IMR-90 (cell line): ENCODE data around the gene HOXC6. TPM values are rescaled to one million over a fixed set of nuclear protein-coding genes. Genes with fewer than 3 reads are reported as not detected.

Experiments used
- ATAC-seq: fragments of 200-7000 bp; cut with Tn5 transposase; 2 replicates; pipeline ENCODE4 v1.9.1; 2020; ENCODE audit warnings: low read depth, mild to moderate bottlenecking, moderate library complexity
- BruUV-seq: library from RNA; stranded (reverse); fragments of 400-500 nt; replicated peaks from 2 replicates; lab custom pipeline; 2021; lab: Mats Ljungman, UMichigan
- CTCF ChIA-PET: fragments of 300-600 bp; formaldehyde crosslinking; extraction: SDS; loops from one replicate; lab custom pipeline; 2021; ENCODE audit warnings: antibody characterized with exemption; lab: Yijun Ruan, JAX
- POLR2A ChIA-PET: fragments of 300-600 bp; sonication (Branson Sonifier 250); formaldehyde crosslinking; loops from one replicate; lab custom pipeline; 2022; ENCODE audit warnings: antibody characterized with exemption; ENCODE audit not compliant: unreplicated experiment; lab: Charles Lee
- DNase-seq: peaks from one replicate; pipeline ENCODE4 v3.0.0; 2013
- H2AFZ ChIP-seq: replicated peaks from 2 replicates; pipeline ENCODE3; 2013; ENCODE audit warnings: low read length, mild to moderate bottlenecking; ENCODE audit not compliant: poor library complexity
- H2AK5ac ChIP-seq: 2 replicates; pipeline ENCODE4 v1.6.1; 2013; ENCODE audit warnings: low read depth, low read length, inconsistent platforms
- H2AK9ac ChIP-seq: replicated peaks from 2 replicates; pipeline ENCODE3; 2013; ENCODE audit warnings: mild to moderate bottlenecking, low read depth, low read length, moderate library complexity; ENCODE audit not compliant: poor library complexity
- H2BK120ac ChIP-seq: 2 replicates; pipeline ENCODE4 v1.6.1; 2013; ENCODE audit warnings: low read depth, low read length, inconsistent platforms
- H2BK15ac ChIP-seq: 3 replicates; pipeline ENCODE4 v1.6.1; 2013; ENCODE audit warnings: low read depth, low read length, inconsistent platforms
- H2BK20ac ChIP-seq: 2 replicates; pipeline ENCODE4 v1.6.1; 2013; ENCODE audit warnings: low read depth, mild to moderate bottlenecking, inconsistent platforms, low read length, moderate library complexity
- H2BK5ac ChIP-seq: 2 replicates; pipeline ENCODE4 v1.6.1; 2013; ENCODE audit warnings: mild to moderate bottlenecking, low read depth, low read length, inconsistent platforms; ENCODE audit not compliant: poor library complexity, severe bottlenecking
- H3K14ac ChIP-seq: replicated peaks from 2 replicates; pipeline ENCODE4 v1.6.1; 2013; ENCODE audit warnings: low read depth, low read length, inconsistent platforms
- H3K18ac ChIP-seq: 2 replicates; pipeline ENCODE4 v1.6.1; 2013; ENCODE audit warnings: low read depth, low read length, control low read depth
- H3K23ac ChIP-seq: 2 replicates; pipeline ENCODE4 v1.6.1; 2013; ENCODE audit warnings: low read depth, low read length, inconsistent platforms
- H3K27ac ChIP-seq: 2 replicates; pipeline ENCODE4 v1.5.1; 2013; ENCODE audit warnings: mild to moderate bottlenecking, control low read depth, low read length; ENCODE audit not compliant: insufficient read depth
- H3K27me3 ChIP-seq: 2 replicates; pipeline ENCODE4 v1.6.1; 2013; ENCODE audit warnings: low read length; ENCODE audit not compliant: control insufficient read depth, insufficient read depth
- H3K36me3 ChIP-seq: 2 replicates; pipeline ENCODE4 v1.6.1; 2013; ENCODE audit warnings: low read length, mixed read lengths; ENCODE audit not compliant: control insufficient read depth, insufficient read depth
- H3K4ac ChIP-seq: 2 replicates; pipeline ENCODE4 v1.6.1; 2013; ENCODE audit warnings: low read depth, low read length, inconsistent platforms
- H3K4me1 ChIP-seq: 2 replicates; pipeline ENCODE4 v1.6.1; 2013; ENCODE audit warnings: low read length, mixed read lengths; ENCODE audit not compliant: control insufficient read depth, insufficient read depth
- H3K4me2 ChIP-seq: 2 replicates; pipeline ENCODE4 v1.6.1; 2013; ENCODE audit warnings: low read depth, mild to moderate bottlenecking, control low read depth, low read length, moderate library complexity
- H3K4me3 ChIP-seq: 2 replicates; pipeline ENCODE4 v1.5.1; 2013; ENCODE audit warnings: low read depth, mild to moderate bottlenecking, control low read depth, low read length, moderate library complexity; ENCODE audit not compliant: insufficient read depth
- H3K56ac ChIP-seq: 2 replicates; pipeline ENCODE4 v1.6.1; 2013; ENCODE audit warnings: low read length, inconsistent platforms; ENCODE audit not compliant: insufficient read depth; ENCODE audit errors: extremely low read depth
- H3K79me1 ChIP-seq, 2 experiments: 2 replicates each; pipeline ENCODE4 v1.6.1; 2013; ENCODE audit warnings: low read length in 2 of 2, inconsistent platforms in 1 of 2, low read depth in 1 of 2
- H3K9ac ChIP-seq: 2 replicates; pipeline ENCODE4 v1.6.1; 2013; ENCODE audit warnings: low read depth, low read length, control low read depth
- H3K9me1 ChIP-seq: 2 replicates; pipeline ENCODE4 v1.6.1; 2013; ENCODE audit warnings: low read length, inconsistent platforms; ENCODE audit not compliant: insufficient read depth
- H3K9me3 ChIP-seq: 2 replicates; pipeline ENCODE4 v1.6.1; 2013; ENCODE audit warnings: low read length; ENCODE audit not compliant: control insufficient read depth, insufficient read depth
- H4K20me1 ChIP-seq: 2 replicates; pipeline ENCODE4 v1.6.1; 2013; ENCODE audit warnings: low read length, inconsistent platforms; ENCODE audit not compliant: insufficient read depth
- H4K5ac ChIP-seq: 2 replicates; pipeline ENCODE4 v1.6.1; 2013; ENCODE audit warnings: mild to moderate bottlenecking, low read depth, low read length, control low read depth
- H4K8ac ChIP-seq, 2 experiments: 2 replicates each; pipeline ENCODE4 v1.6.1; 2013; ENCODE audit warnings: low read depth in 2 of 2, low read length in 2 of 2, control low read depth in 1 of 2, inconsistent platforms in 1 of 2
- H4K91ac ChIP-seq: 2 replicates; pipeline ENCODE4 v1.6.1; 2013; ENCODE audit warnings: low read depth, low read length, inconsistent platforms; ENCODE audit not compliant: insufficient read depth
- CEBPB ChIP-seq: IDR thresholded peaks from 2 replicates; pipeline ENCODE4 v1.6.1; 2012; ENCODE audit warnings: low read depth, low read length, improper control_type of control experiment
- CHD1 ChIP-seq: IDR thresholded peaks from 2 replicates; pipeline ENCODE4 v1.6.1; 2012; ENCODE audit warnings: low read depth, low read length, improper control_type of control experiment
- ELK1 ChIP-seq: fragments of 150-350 bp; IDR thresholded peaks from 2 replicates; pipeline ENCODE4 v1.6.1; 2016; ENCODE audit warnings: low read depth, mild to moderate bottlenecking, low read length, moderate library complexity, borderline replicate concordance
- FOS ChIP-seq: fragments of 150-350 bp; IDR thresholded peaks from 2 replicates; pipeline ENCODE4 v1.6.1; 2016; ENCODE audit warnings: low read depth, low read length
- MAFK ChIP-seq: IDR thresholded peaks from 2 replicates; pipeline ENCODE4 v1.6.1; 2012; ENCODE audit warnings: low read depth, low read length, improper control_type of control experiment
- MAZ ChIP-seq: IDR thresholded peaks from 2 replicates; pipeline ENCODE4 v1.6.1; 2012; ENCODE audit warnings: low read depth, mild to moderate bottlenecking, low read length, improper control_type of control experiment, moderate library complexity, borderline replicate concordance
- MXI1 ChIP-seq: IDR thresholded peaks from 2 replicates; pipeline ENCODE4 v1.6.1; 2012; ENCODE audit warnings: low read depth, mild to moderate bottlenecking, low read length, moderate library complexity, borderline replicate concordance
- NFE2L2 ChIP-seq: fragments of 150-350 bp; IDR thresholded peaks from 2 replicates; pipeline ENCODE4 v1.6.1; 2016; ENCODE audit warnings: low read depth, mild to moderate bottlenecking, low read length
- POLR2A ChIP-seq: IDR thresholded peaks from 2 replicates; pipeline ENCODE4 v1.6.1; 2012; ENCODE audit warnings: mild to moderate bottlenecking, low read depth, low read length
- RAD21 ChIP-seq: IDR thresholded peaks from 2 replicates; pipeline ENCODE4 v1.6.1; 2012; ENCODE audit warnings: low read length, improper control_type of control experiment
- RCOR1 ChIP-seq: IDR thresholded peaks from 2 replicates; pipeline ENCODE4 v1.6.1; 2012; ENCODE audit warnings: mild to moderate bottlenecking, low read length, improper control_type of control experiment; ENCODE audit not compliant: insufficient replicate concordance
- RFX5 ChIP-seq: IDR thresholded peaks from 2 replicates; pipeline ENCODE4 v1.8.0; 2012; ENCODE audit warnings: low read depth, mild to moderate bottlenecking, low read length, moderate library complexity
- SMC3 ChIP-seq: fragments of 150-350 bp; IDR thresholded peaks from 2 replicates; pipeline ENCODE4 v1.6.1; 2016; ENCODE audit warnings: low read depth, mild to moderate bottlenecking, antibody characterized with exemption, low read length, moderate library complexity
- USF2 ChIP-seq: fragments of 150-350 bp; IDR thresholded peaks from 2 replicates; pipeline ENCODE4 v1.6.1; 2017; ENCODE audit warnings: mild to moderate bottlenecking, antibody characterized with exemption, low read length, low read depth
- WGBS, 2 experiments: methylation state at CpG; one replicate each; pipeline versions ENCODE4 v1.1.5 to v1.1.7; 2013; ENCODE audit warnings: missing lambda C conversion rate in 2 of 2; ENCODE audit not compliant: insufficient read length in 1 of 2; ENCODE audit errors: extremely low coverage in 2 of 2; 5-methylcytosine and 5-hydroxymethylcytosine counted together
- dilution Hi-C: fragments of 300-500 bp; cut with HindIII; formaldehyde crosslinking; loops from one replicate; pipeline ENCODE4 v1.14.3; 2018; ENCODE audit warnings: low sequenced_read_pairs; ENCODE audit not compliant: unreplicated experiment
- in situ Hi-C: fragments of 300-500 bp; cut with MboI; formaldehyde crosslinking; loops from 3 replicates; pipeline ENCODE4 v1.14.3; 2019; ENCODE audit warnings: low sequenced_read_pairs, inconsistent platforms, mixed read lengths
- intact Hi-C: fragments of 100-400 bp; cut with micrococcal nuclease; formaldehyde crosslinking; loops from 2 replicates; pipeline ENCODE4 v1.10.0; 2022
- polyA plus RNA-seq, 3 experiments: library from polyadenylated mRNA; depleted of rRNA; stranded (reverse); fragments of >200 nt; gene quantifications; 2 replicates each; pipeline ENCODE4 v1.2.3, GENCODE V29; 2012; ENCODE audit warnings: low replicate concordance in 1 of 3
- total RNA-seq: library from RNA; depleted of rRNA; stranded (reverse); fragments of >200 nt; gene quantifications from 2 replicates; pipeline ENCODE4 v1.2.3, GENCODE V29; 2012

HOXC6 gene
- total and polyA plus RNA-seq, 2 of the 4 experiments (the other 2 are of a cell fraction) = 1.1 TPM; not detected in 1

DNA sequence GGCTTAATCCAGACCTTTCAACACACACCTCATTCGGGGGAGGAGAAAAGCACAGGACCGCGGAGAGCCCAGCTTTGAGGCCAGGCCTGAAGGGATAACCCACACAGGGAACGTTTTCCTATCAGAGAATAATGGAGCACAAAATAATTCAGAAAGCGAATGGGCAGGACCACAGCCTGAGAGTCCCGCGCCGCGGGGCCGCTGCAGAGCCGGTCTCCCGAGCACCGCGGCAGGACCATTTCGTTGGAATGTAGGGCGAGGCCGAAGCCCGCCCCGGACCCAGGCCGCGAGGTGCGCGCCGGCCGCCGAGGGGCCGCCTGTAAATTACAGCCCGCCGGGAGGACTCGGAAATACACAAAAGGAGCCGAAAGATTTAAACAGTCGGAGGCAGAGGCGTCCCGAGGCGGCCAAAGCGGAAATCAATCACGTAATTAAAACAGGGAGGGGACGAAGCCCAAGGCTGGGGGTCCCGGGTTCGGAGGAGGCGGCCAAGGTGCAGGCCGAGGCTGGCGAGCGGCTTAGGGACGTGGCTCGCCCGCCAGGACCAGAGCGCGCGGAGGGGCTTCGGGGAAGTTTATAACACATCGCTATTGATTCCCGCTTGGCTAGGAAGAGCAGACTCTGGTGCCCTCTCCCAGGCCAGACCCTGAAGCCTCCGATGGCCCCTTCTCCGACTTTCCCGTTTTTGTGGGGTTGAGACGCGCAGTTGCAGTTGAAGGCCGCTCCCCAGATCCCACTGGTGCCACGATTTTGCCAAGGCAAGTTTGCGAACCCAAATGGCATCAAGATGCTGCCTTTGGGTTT, 19.1 kb downstream of the HOXC6 start:
- Histone ChIP-seq H3K27ac (no peak overlapping the region), H4K5ac (no peak overlapping the region), H3K4me3 (no peak overlapping the region), H2BK120ac (no peak overlapping the region), H2AK9ac (no peak overlapping the region), H2AFZ (no peak overlapping the region), H3K56ac (no peak overlapping the region), H3K14ac (no peak overlapping the region), H3K9me3 (no peaks in the 10 kb centered on the region), H3K4ac (no peak overlapping the region), H3K9me1 (no peaks in the 10 kb centered on the region), H3K79me1 (no peaks in the 10 kb centered on the region), H3K4me2 (no peak overlapping the region), H3K23ac (no peak overlapping the region), H2BK5ac (no peak overlapping the region), H3K36me3 (no peaks in the 10 kb centered on the region), H2BK20ac (no peak overlapping the region), H2BK15ac (no peak overlapping the region), H2AK5ac (no peak overlapping the region), H4K8ac (no peak overlapping the region), H3K4me1 (no peaks in the 10 kb centered on the region), H3K9ac (no peak overlapping the region), H4K20me1 (no peaks in the 10 kb centered on the region), H3K27me3 (peaks cover 77% of the 10 kb centered on the region), H4K91ac (no peak overlapping the region), H3K18ac (no peak overlapping the region)
- in situ Hi-C loops = no loop called here
- TF ChIP-seq FOS (no peak), CEBPB (no peak), RAD21 (no peak), CHD1 (no peak), MAZ (no peak), RFX5 (no peak), POLR2A (no peak), MAFK (no peak), SMC3 (no peak), USF2 (no peak), NFE2L2 (no peak), MXI1 (no peak), ELK1 (no peak), RCOR1 (no peak)
- dilution Hi-C loops = no loop called here
- no peak for DNase-seq
- 21% methylated on average over 38 of the region's 61 CpGs; no CpG with 5 or more reads in 1 of the 2 experiments for WGBS, 2 experiments
- no TSS peak for BruUV-seq
- POLR2A ChIA-PET = no interaction called here
- CTCF ChIA-PET = no interaction called here
- intact Hi-C loops = no loop called here
- ATAC-seq = no peak
